Sciatic nerve (tissue), 2 donors: ENCODE data around the gene TNXB. TPM values are rescaled to one million over a fixed set of nuclear protein-coding genes. Genes with fewer than 3 reads are reported as not detected.
A peak's percentile ranks its signal among the peaks of the same experiment; 100 is the strongest.

ENCODE experiments used
- ATAC-seq: fragments of 200-7000 bp; cut with Tn5 transposase; one replicate; pipeline ENCODE4 v1.9.1; 2020; ENCODE audit warnings: mild to moderate bottlenecking, moderate library complexity
- DNase-seq: peaks from one replicate; pipeline ENCODE4 v3.0.0-alpha.2; 2020; ENCODE audit warnings: low spot score
- intact Hi-C: fragments of 100-400 bp; cut with DNase I; formaldehyde crosslinking; loops from one replicate; pipeline ENCODE4 v1.14.2; 2022
- total RNA-seq: library from RNA; stranded (reverse); fragmentation: NEBNext Ultra II Directional; extraction: Animal tissue kit (Norgen Biotek cat#: 25700); gene quantifications from one replicate; pipeline ENCODE4 v1.2.1, GENCODE V29; 2021
- donor health status: DM: no; HTN: no; CAD: no.
- donor health status: DM: no; HTN: no; CAD: no.

Gene TNXB
- total RNA-seq, 1 donor from 2014 or later, result 423 TPM

GRCh38 chr6:32092760-32093497 is 16.2 kb downstream of the TNXB start:
- peak; percentile 78 for ATAC-seq
- intact Hi-C loops, result no loop called here
- peak; percentile 59 for DNase-seq

GRCh38 chr6:32089082-32089828 is 19.9 kb downstream of the TNXB start:
- ATAC-seq, result no peak
- intact Hi-C loops, result no loop called here
- no peak for DNase-seq

- intact Hi-C loops, result no loop called here
- DNase-seq (no peak), ATAC-seq (no peak)
Observed at GRCh38 chr6:32088487-32089049, 20.6 kb downstream of the TNXB start.

- ATAC-seq (peak; percentile 77), DNase-seq (peak; percentile 90)
- intact Hi-C loops, result no loop called here
Observed at GRCh38 chr6:32087574-32088486, 21.3 kb downstream of the TNXB start.

GRCh38 chr6:32086661-32087573 is 22.2 kb downstream of the TNXB start:
- intact Hi-C loops, result no loop called here

GRCh38 chr6:32085759-32086459 is 23.2 kb downstream of the TNXB start:
- intact Hi-C loops, result no loop called here
- ATAC-seq, result no peak
- peak; percentile 57 for DNase-seq

More at GRCh38 chr6:32086661-32087573, 22.2 kb downstream of the TNXB start:
- ATAC-seq (peak; percentile 30), DNase-seq (peak; percentile 70)

- ATAC-seq, result no peak
- DNase-seq, result no peak
- intact Hi-C loops, result no loop called here
Observed at GRCh38 chr6:32084780-32085179, 24.4 kb downstream of the TNXB start.

GRCh38 chr6:32083812-32084768 is 25.0 kb downstream of the TNXB start:
- DNase-seq, result peak; percentile 61
- intact Hi-C loops, result no loop called here
- ATAC-seq, result no peak

- ATAC-seq, result peak; percentile 72
- peak; percentile 74 for DNase-seq
- intact Hi-C loops, result no loop called here
Observed at GRCh38 chr6:32082935-32083334, 26.2 kb downstream of the TNXB start.

GRCh38 chr6:32082478-32082877 is 26.7 kb downstream of the TNXB start:
- intact Hi-C loops, result no loop called here
- ATAC-seq, result peak; percentile 2
- DNase-seq, result no peak

- peak; percentile 84 for DNase-seq
- intact Hi-C loops, result no loop called here
- peak; percentile 72 for ATAC-seq
Observed at GRCh38 chr6:32081168-32081990, 27.8 kb downstream of the TNXB start.

GRCh38 chr6:32079566-32080290 is 29.4 kb downstream of the TNXB start:
- DNase-seq (peak; percentile 59), ATAC-seq (peak; percentile 33)
- intact Hi-C loops, result no loop called here

GRCh38 chr6:32076321-32076809 is 32.8 kb downstream of the TNXB start:
- ATAC-seq (peak; percentile 55), DNase-seq (no peak)
- intact Hi-C loops, result no loop called here

- intact Hi-C loops, result no loop called here
- ATAC-seq, result no peak
- DNase-seq, result no peak
Observed at GRCh38 chr6:32075781-32076180, 33.4 kb downstream of the TNXB start.
